Loucy (cell line): Measurements from ENCODE around the gene VAV1.

ENCODE experiments used
- H2AFZ ChIP-seq: fragments of 200-600 bp; sonication (generic); 2 replicates; pipeline ENCODE4 v1.6.0; 2016; ENCODE audit warnings: antibody characterized with exemption, mild to moderate bottlenecking, low read length, moderate library complexity
- H3F3A ChIP-seq: fragments of 200-600 bp; 2 replicates; pipeline ENCODE4 v1.6.0; 2016; ENCODE audit warnings: antibody characterized with exemption, low read depth, mild to moderate bottlenecking
- H3K27me3 ChIP-seq: fragments of 200-600 bp; sonication (generic); 2 replicates; pipeline ENCODE4 v1.6.1; 2014; ENCODE audit warnings: low read length, mild to moderate bottlenecking; ENCODE audit not compliant: insufficient read depth, poor library complexity, severe bottlenecking
- H3K36me3 ChIP-seq: fragments of 200-600 bp; sonication (generic); 2 replicates; pipeline ENCODE4 v1.6.1; 2016; ENCODE audit warnings: low read length; ENCODE audit not compliant: insufficient read depth
- H3K4me1 ChIP-seq: fragments of 200-600 bp; sonication (generic); 2 replicates; pipeline ENCODE4 v1.5.1; 2014; ENCODE audit warnings: low read length, mild to moderate bottlenecking; ENCODE audit not compliant: insufficient read depth, poor library complexity, severe bottlenecking
- H3K4me2 ChIP-seq: fragments of 200-600 bp; sonication (generic); 2 replicates; pipeline ENCODE4 v1.6.0; 2014; ENCODE audit warnings: antibody characterized with exemption, low read length, low read depth, mild to moderate bottlenecking; ENCODE audit not compliant: poor library complexity, severe bottlenecking
- H3K4me3 ChIP-seq: fragments of 200-600 bp; sonication (generic); 2 replicates; pipeline ENCODE4 v1.5.1; 2014; ENCODE audit warnings: low read length, mild to moderate bottlenecking, mixed read lengths; ENCODE audit not compliant: poor library complexity, severe bottlenecking
- H3K79me2 ChIP-seq: fragments of 200-600 bp; sonication (generic); 2 replicates; pipeline ENCODE4 v1.6.1; 2014; ENCODE audit warnings: low read length; ENCODE audit not compliant: insufficient read depth
- H3K9ac ChIP-seq: fragments of 200-600 bp; sonication (generic); 2 replicates; pipeline ENCODE4 v1.6.0; 2014; ENCODE audit warnings: mild to moderate bottlenecking, low read depth, low read length, moderate library complexity; ENCODE audit not compliant: poor library complexity, severe bottlenecking
- H3K9me2 ChIP-seq: fragments of 200-600 bp; sonication (generic); replicated peaks from 2 replicates; pipeline ENCODE4 v1.6.1; 2016; ENCODE audit warnings: low read depth, low read length, mixed read lengths
- H3K9me3 ChIP-seq: fragments of 200-600 bp; sonication (generic); 2 replicates; pipeline ENCODE4 v1.6.1; 2014; ENCODE audit warnings: mild to moderate bottlenecking, antibody characterized with exemption, low read length, low read depth; ENCODE audit not compliant: insufficient read depth
- H4K20me1 ChIP-seq: fragments of 200-600 bp; sonication (generic); 2 replicates; pipeline ENCODE4 v1.6.0; 2014; ENCODE audit warnings: antibody characterized with exemption, low read length, mild to moderate bottlenecking; ENCODE audit not compliant: insufficient read depth, poor library complexity, severe bottlenecking
- CTCF ChIP-seq: fragments of 200-600 bp; sonication (generic); conservative IDR thresholded peaks from 2 replicates; pipeline ENCODE4 v1.5.1; 2014; ENCODE audit warnings: mild to moderate bottlenecking, antibody characterized with exemption, low read length
- EZH2phosphoT487 ChIP-seq: fragments of 200-600 bp; IDR thresholded peaks from 2 replicates; pipeline ENCODE4 v1.6.1; 2018; ENCODE audit warnings: antibody characterized with exemption, mild to moderate bottlenecking, moderate library complexity, borderline replicate concordance

Gene VAV1

GRCh38 chr19:6812612-6813011 is 40.1 kb downstream of the VAV1 start:
- Histone ChIP-seq H3K4me1 (peaks cover 7% of the 10 kb centered on the region), H3F3A (no peaks in the 10 kb centered on the region), H3K79me2 (peaks cover 97% of the 10 kb centered on the region), H3K9me3 (no peaks in the 10 kb centered on the region), H3K36me3 (peaks cover 37% of the 10 kb centered on the region; the same call in 1 of the 2 replicates), H3K4me2 (no peak overlapping the region), H2AFZ (no peak overlapping the region), H3K27me3 (no peaks in the 10 kb centered on the region), H3K4me3 (no peak overlapping the region), H4K20me1 (peaks cover 54% of the 10 kb centered on the region), H3K9me2 (no peaks in the 10 kb centered on the region), H3K9ac (no peak overlapping the region)
- TF ChIP-seq EZH2phosphoT487 = no peak
- TF ChIP-seq CTCF = no peak

GRCh38 chr19:6813659-6814058 is 41.2 kb downstream of the VAV1 start:
- Histone ChIP-seq H3K79me2 (peaks cover 99% of the 10 kb centered on the region), H3K9me3 (no peaks in the 10 kb centered on the region)

GRCh38 chr19:6817179-6817578 is 44.7 kb downstream of the VAV1 start:
- Histone ChIP-seq H3K79me2 (peaks cover 85% of the 10 kb centered on the region), H3K4me3 (no peak overlapping the region), H3K9ac (no peak overlapping the region), H3K27me3 (no peaks in the 10 kb centered on the region), H3K9me2 (no peaks in the 10 kb centered on the region), H3K4me2 (no peak overlapping the region), H3K9me3 (peaks cover 7% of the 10 kb centered on the region; the same call in 1 of the 2 replicates), H4K20me1 (peaks cover 49% of the 10 kb centered on the region), H3K36me3 (peaks cover 59% of the 10 kb centered on the region), H3K4me1 (peaks cover 7% of the 10 kb centered on the region), H3F3A (no peaks in the 10 kb centered on the region), H2AFZ (no peak overlapping the region)
- TF ChIP-seq EZH2phosphoT487 (no peak), CTCF (no peak)

More at GRCh38 chr19:6813659-6814058, 41.2 kb downstream of the VAV1 start:
- Histone ChIP-seq H3K4me2 (no peak overlapping the region), H3F3A (no peaks in the 10 kb centered on the region), H3K4me3 (no peak overlapping the region), H3K9me2 (no peaks in the 10 kb centered on the region), H3K4me1 (peaks cover 7% of the 10 kb centered on the region), H3K36me3 (peaks cover 42% of the 10 kb centered on the region; the same call in 1 of the 2 replicates), H4K20me1 (peaks cover 53% of the 10 kb centered on the region), H3K27me3 (no peaks in the 10 kb centered on the region), H3K9ac (no peak overlapping the region), H2AFZ (no peak overlapping the region)
- no peak for TF ChIP-seq EZH2phosphoT487

- no peaks in the 10 kb centered on the region for H3F3A ChIP-seq
Observed at GRCh38 chr19:6818246-6818645, 45.7 kb downstream of the VAV1 start.

More at GRCh38 chr19:6818246-6818645, 45.7 kb downstream of the VAV1 start:
- no peak for TF ChIP-seq EZH2phosphoT487
- TF ChIP-seq CTCF = no peak
- Histone ChIP-seq H3K4me3 (no peak overlapping the region), H3K4me1 (peaks cover 4% of the 10 kb centered on the region), H4K20me1 (peaks cover 45% of the 10 kb centered on the region), H3K79me2 (peaks cover 74% of the 10 kb centered on the region), H3K4me2 (no peak overlapping the region), H3K36me3 (peaks cover 58% of the 10 kb centered on the region), H3K27me3 (no peaks in the 10 kb centered on the region), H2AFZ (no peak overlapping the region), H3K9me2 (no peaks in the 10 kb centered on the region), H3K9me3 (peaks cover 7% of the 10 kb centered on the region; the same call in 1 of the 2 replicates), H3K9ac (no peak overlapping the region)
